PFSK-1 (cell line): ENCODE measurements around the gene OLFM2.

Experiments used
- FOXP2 ChIP-seq: optimal IDR thresholded peaks from 2 replicates; pipeline ENCODE3; 2011; ENCODE audit warnings: borderline replicate concordance, control low read depth, inconsistent platforms; ENCODE audit not compliant: insufficient read depth; ENCODE audit errors: extremely low read length, extremely low read depth
- POLR2AphosphoS5 ChIP-seq: IDR thresholded peaks from 2 replicates; pipeline ENCODE4 v1.6.1; 2012; ENCODE audit warnings: low read depth, mild to moderate bottlenecking, control low read depth, low read length, moderate library complexity
- SIN3A ChIP-seq: IDR thresholded peaks from 2 replicates; pipeline ENCODE4 v1.6.1; 2012; ENCODE audit warnings: mild to moderate bottlenecking, low read length, moderate library complexity, borderline replicate concordance; ENCODE audit not compliant: insufficient read depth
- TAF1 ChIP-seq: IDR thresholded peaks from 2 replicates; pipeline ENCODE4 v1.6.1; 2012; ENCODE audit warnings: low read length, control low read depth, borderline replicate concordance; ENCODE audit not compliant: insufficient read depth
- TF ChIP-seq, protein P1 (sequence below), 2 experiments: IDR thresholded peaks; 2 replicates each; pipeline versions ENCODE4 v1.6.1 to v1.8.0; 2011 to 2012; ENCODE audit warnings: low read depth in 2 of 2, low read length in 2 of 2, control low read depth in 1 of 2, inconsistent platforms in 1 of 2, mild to moderate bottlenecking in 1 of 2, moderate library complexity in 1 of 2; ENCODE audit not compliant: insufficient read depth in 1 of 2

The OLFM2 gene

GRCh38 chr19:9877780-9878510 is 58.4 kb downstream of the OLFM2 start:
- TF ChIP-seq, protein P1, sequence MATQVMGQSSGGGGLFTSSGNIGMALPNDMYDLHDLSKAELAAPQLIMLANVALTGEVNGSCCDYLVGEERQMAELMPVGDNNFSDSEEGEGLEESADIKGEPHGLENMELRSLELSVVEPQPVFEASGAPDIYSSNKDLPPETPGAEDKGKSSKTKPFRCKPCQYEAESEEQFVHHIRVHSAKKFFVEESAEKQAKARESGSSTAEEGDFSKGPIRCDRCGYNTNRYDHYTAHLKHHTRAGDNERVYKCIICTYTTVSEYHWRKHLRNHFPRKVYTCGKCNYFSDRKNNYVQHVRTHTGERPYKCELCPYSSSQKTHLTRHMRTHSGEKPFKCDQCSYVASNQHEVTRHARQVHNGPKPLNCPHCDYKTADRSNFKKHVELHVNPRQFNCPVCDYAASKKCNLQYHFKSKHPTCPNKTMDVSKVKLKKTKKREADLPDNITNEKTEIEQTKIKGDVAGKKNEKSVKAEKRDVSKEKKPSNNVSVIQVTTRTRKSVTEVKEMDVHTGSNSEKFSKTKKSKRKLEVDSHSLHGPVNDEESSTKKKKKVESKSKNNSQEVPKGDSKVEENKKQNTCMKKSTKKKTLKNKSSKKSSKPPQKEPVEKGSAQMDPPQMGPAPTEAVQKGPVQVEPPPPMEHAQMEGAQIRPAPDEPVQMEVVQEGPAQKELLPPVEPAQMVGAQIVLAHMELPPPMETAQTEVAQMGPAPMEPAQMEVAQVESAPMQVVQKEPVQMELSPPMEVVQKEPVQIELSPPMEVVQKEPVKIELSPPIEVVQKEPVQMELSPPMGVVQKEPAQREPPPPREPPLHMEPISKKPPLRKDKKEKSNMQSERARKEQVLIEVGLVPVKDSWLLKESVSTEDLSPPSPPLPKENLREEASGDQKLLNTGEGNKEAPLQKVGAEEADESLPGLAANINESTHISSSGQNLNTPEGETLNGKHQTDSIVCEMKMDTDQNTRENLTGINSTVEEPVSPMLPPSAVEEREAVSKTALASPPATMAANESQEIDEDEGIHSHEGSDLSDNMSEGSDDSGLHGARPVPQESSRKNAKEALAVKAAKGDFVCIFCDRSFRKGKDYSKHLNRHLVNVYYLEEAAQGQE (IDR thresholded peaks at IDR 0.05; ENCODE audit: insufficient read depth in 1 of 2, low read depth in 2 of 2, low read length in 2 of 2) = no peak
- TF ChIP-seq TAF1 (no peak), POLR2AphosphoS5 (no peak), SIN3A (no peak), FOXP2 (no peak)

- TF ChIP-seq SIN3A (no peak), TAF1 (no peak), POLR2AphosphoS5 (no peak), FOXP2 (no peak)
- TF ChIP-seq, protein P1 (IDR thresholded peaks at IDR 0.05; ENCODE audit: insufficient read depth in 1 of 2, low read depth in 2 of 2, low read length in 2 of 2) = no peak
These were observed 60.5 kb downstream of the OLFM2 start for GRCh38 chr19:9875796-9876195.

DNA sequence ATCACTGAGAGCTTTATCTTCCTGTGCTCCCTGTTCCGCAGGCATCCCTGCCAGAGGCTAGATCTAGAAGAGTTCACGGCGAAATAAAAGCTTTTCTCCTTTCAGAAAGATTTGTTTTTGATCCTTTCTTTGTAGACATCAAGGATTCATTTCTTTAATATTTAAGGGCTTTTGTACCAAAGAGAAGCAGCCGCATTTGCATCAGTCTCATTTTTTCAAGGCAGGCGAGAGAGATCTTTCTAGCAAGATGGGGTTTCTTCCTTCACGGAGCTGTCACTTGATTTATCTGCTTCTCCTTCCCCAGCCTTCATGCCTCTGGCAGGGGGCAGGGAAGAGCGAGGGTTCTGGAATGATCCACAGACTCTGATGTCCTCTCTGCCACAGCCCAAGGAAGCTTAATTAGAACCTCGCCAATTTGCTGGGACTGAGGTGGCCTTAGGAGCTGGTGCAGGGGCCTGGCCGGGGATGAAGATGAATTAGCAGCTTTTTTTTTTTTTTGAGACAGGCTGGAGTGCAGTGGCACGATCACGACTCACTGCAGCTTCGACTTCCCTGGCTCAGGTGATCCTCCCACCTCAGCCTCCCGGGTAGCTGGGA is 61.2 kb downstream of the OLFM2 start:
- TF ChIP-seq FOXP2 (no peak), POLR2AphosphoS5 (no peak), SIN3A (no peak), TAF1 (no peak)
- TF ChIP-seq, protein P1 (IDR thresholded peaks at IDR 0.05; ENCODE audit: insufficient read depth in 1 of 2, low read depth in 2 of 2, low read length in 2 of 2) = no peak

- no peak for TF ChIP-seq POLR2AphosphoS5
- no peak for TF ChIP-seq SIN3A
- TF ChIP-seq, protein P1 (IDR thresholded peaks at IDR 0.05; ENCODE audit: insufficient read depth in 1 of 2, low read depth in 2 of 2, low read length in 2 of 2) = no peak
- TF ChIP-seq FOXP2 = no peak
- no peak for TF ChIP-seq TAF1
These were observed 63.6 kb downstream of the OLFM2 start for GRCh38 chr19:9872618-9873242.
